Neuron (in vitro differentiated cells): ENCODE data around the gene PLEKHB1.

ENCODE experiments used
- H2AFZ ChIP-seq: one replicate; pipeline ENCODE4 v1.6.1; 2013; ENCODE audit warnings: low read depth, mild to moderate bottlenecking, inconsistent platforms, low read length, moderate library complexity
- H3K27me3 ChIP-seq: one replicate; pipeline ENCODE4 v1.6.1; 2013; ENCODE audit warnings: low read length; ENCODE audit not compliant: insufficient read depth
- H3K36me3 ChIP-seq: one replicate; pipeline ENCODE4 v1.6.1; 2013; ENCODE audit warnings: low read length; ENCODE audit not compliant: insufficient read depth
- H3K4me1 ChIP-seq: one replicate; pipeline ENCODE4 v1.6.1; 2013; ENCODE audit warnings: low read length; ENCODE audit not compliant: insufficient read depth
- H3K4me3 ChIP-seq: 2 replicates; pipeline ENCODE4 v1.5.1; 2013; ENCODE audit warnings: mild to moderate bottlenecking, low read length, moderate library complexity
- H3K9me3 ChIP-seq: one replicate; pipeline ENCODE4 v1.6.1; 2013; ENCODE audit warnings: low read length

PLEKHB1 gene

GRCh38 chr11:73645972-73646631 is at the start of gene PLEKHB1:
TSS of gene PLEKHB1 (plus strand) at chr11:73646581. CDS start at chr11:73646609, 28 bp downstream.
- Histone ChIP-seq H2AFZ (peak within 1 kb of the TSS; percentile 8), H3K36me3 (no peaks in the 10 kb centered on the region), H3K4me3 (no peak within 1 kb of the TSS), H3K9me3 (no peaks in the 10 kb centered on the region), H3K4me1 (peaks cover 42% of the 10 kb centered on the region), H3K27me3 (no peaks in the 10 kb centered on the region)

GRCh38 chr11:73597336-73597955 is 48.9 kb upstream of the PLEKHB1 start:
- H3K4me3 ChIP-seq = peak overlapping the region; percentile 55
- H2AFZ ChIP-seq = peak overlapping the region; percentile 19
- no peaks in the 10 kb centered on the region for H3K9me3 ChIP-seq
- peaks cover 14% of the 10 kb centered on the region for H3K4me1 ChIP-seq
- no peaks in the 10 kb centered on the region for H3K27me3 ChIP-seq
- no peaks in the 10 kb centered on the region for H3K36me3 ChIP-seq

- Histone ChIP-seq H2AFZ (peak within 1 kb of the TSS; percentile 46), H3K4me3 (peak within 1 kb of the TSS; percentile 55), H3K9me3 (no peaks in the 10 kb centered on the region), H3K36me3 (no peaks in the 10 kb centered on the region), H3K4me1 (peaks cover 14% of the 10 kb centered on the region), H3K27me3 (no peaks in the 10 kb centered on the region)
Observed at GRCh38 chr11:73597956-73598718, 48.2 kb upstream of the PLEKHB1 start, which contains the start of gene FAM168A. TSS of gene FAM168A (minus strand) at chr11:73598112. CDS start at chr11:73468474, 129,638 bp downstream.

DNA sequence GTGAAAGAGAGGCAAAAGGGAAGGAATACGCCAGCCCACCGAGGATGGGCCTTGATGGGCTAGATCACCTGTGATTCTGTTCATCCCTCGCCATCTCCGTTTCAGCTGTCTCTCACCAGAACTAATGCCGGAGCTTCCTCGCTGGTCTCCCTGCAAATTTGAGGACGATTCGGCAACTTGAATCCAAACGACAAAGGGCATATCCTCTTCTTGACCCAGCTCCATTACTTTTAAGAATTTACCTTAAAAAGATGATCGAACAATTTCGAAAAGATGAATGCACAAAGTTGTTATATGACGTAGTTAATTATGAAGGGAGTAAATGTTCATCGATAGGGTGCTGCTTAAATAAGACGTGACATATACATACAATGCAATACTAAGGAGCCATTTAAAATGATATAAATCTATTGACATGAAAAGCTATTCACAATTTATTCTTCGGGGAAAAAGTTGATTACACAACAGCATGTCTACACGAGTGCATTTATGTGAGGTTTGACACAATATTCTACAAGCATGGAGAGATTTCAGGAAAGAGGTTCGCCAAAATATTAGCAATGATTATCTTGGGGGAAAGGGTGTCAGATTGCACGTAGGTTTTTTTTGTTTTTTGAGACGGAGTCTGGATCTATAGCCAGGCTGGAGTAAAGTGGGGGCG is 47.5 kb upstream of the PLEKHB1 start:
- H3K4me1 ChIP-seq = peaks cover 14% of the 10 kb centered on the region
- no peaks in the 10 kb centered on the region for H3K9me3 ChIP-seq
- peak overlapping the region; percentile 46 for H2AFZ ChIP-seq
- no peaks in the 10 kb centered on the region for H3K27me3 ChIP-seq
- H3K4me3 ChIP-seq = peak overlapping the region; percentile 55
- no peaks in the 10 kb centered on the region for H3K36me3 ChIP-seq

DNA sequence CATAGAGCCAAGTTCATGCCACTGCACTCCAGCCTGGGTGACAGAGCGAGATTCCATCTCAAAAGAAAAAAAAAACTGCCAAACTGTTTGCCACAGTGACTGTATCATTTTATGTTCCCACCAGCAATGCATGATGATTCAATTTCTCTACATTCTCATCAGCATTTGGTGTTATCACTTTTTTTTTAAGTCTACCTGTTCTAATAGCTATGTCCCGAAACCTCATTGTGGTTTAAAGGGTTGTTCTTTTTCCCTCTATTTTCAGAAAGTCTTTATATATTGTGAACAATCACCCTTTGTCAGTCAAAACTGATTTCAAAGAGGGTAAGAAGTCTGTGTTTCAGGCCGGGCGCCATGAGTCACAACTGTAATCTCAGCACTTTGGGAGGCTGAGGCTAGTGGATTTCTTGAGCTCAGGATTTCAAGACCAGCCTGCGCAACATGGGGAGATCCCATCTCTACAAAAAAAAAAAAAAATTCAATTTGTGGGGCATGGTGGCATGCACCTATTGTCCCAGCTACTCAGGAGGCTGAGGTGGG is 33.7 kb upstream of the PLEKHB1 start:
- H3K9me3 ChIP-seq = no peaks in the 10 kb centered on the region
- no peaks in the 10 kb centered on the region for H3K36me3 ChIP-seq
- no peaks in the 10 kb centered on the region for H3K4me1 ChIP-seq
- H3K4me3 ChIP-seq = no peak overlapping the region
- no peaks in the 10 kb centered on the region for H3K27me3 ChIP-seq
- no peak overlapping the region for H2AFZ ChIP-seq

- H3K4me1 ChIP-seq = no peaks in the 10 kb centered on the region
- no peak overlapping the region for H3K4me3 ChIP-seq
- no peaks in the 10 kb centered on the region for H3K27me3 ChIP-seq
- no peaks in the 10 kb centered on the region for H3K9me3 ChIP-seq
- no peak overlapping the region for H2AFZ ChIP-seq
- H3K36me3 ChIP-seq = no peaks in the 10 kb centered on the region
Observed at GRCh38 chr11:73614591-73614990, 31.8 kb upstream of the PLEKHB1 start.

DNA sequence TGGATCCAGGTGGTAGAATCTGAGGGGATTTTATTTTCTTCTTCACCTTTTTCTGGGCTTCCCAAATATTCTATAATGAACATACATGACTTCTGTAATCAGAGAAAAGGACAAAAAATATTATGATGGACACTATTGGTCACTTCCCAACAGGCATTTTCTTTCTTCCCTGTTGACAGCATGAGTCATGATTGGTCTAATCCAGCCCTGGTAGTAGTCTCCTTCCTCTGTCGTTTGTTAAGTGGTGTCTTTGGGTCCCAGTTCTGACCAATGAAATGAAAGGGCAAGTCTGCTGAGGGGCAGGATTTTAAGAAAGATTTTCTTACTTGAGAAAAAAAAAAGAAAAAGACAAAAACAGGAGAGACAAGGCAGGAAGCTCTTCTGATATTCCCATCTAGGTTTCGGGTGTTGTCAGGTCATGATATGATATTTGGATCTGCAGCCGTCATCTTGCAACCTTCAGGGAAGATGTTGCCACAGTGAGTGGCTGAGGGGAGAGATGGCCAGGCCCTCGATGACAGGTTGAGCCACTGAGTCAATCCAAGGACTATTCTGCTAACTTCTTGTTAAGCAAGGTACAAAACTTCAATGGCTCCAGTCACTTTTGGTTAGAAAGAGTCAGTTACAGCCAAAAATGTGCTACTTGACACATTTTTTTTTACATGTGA is 23.3 kb upstream of the PLEKHB1 start:
- H3K4me3 ChIP-seq = no peak overlapping the region
- H3K36me3 ChIP-seq = no peaks in the 10 kb centered on the region
- peaks cover 2% of the 10 kb centered on the region for H3K27me3 ChIP-seq
- H3K9me3 ChIP-seq = no peaks in the 10 kb centered on the region
- no peaks in the 10 kb centered on the region for H3K4me1 ChIP-seq
- H2AFZ ChIP-seq = no peak overlapping the region

- no peak overlapping the region for H2AFZ ChIP-seq
- peaks cover 2% of the 10 kb centered on the region for H3K27me3 ChIP-seq
- no peaks in the 10 kb centered on the region for H3K9me3 ChIP-seq
- H3K4me1 ChIP-seq = no peaks in the 10 kb centered on the region
- H3K4me3 ChIP-seq = no peak overlapping the region
- H3K36me3 ChIP-seq = no peaks in the 10 kb centered on the region
Observed at GRCh38 chr11:73623686-73624085, 22.7 kb upstream of the PLEKHB1 start.

- Histone ChIP-seq H3K4me1 (no peaks in the 10 kb centered on the region), H3K27me3 (peaks cover 2% of the 10 kb centered on the region), H2AFZ (no peak overlapping the region), H3K36me3 (no peaks in the 10 kb centered on the region), H3K9me3 (no peaks in the 10 kb centered on the region), H3K4me3 (no peak overlapping the region)
Observed at GRCh38 chr11:73625696-73626318, 20.6 kb upstream of the PLEKHB1 start.

- Histone ChIP-seq H3K4me1 (no peaks in the 10 kb centered on the region), H3K4me3 (no peak overlapping the region), H3K9me3 (no peaks in the 10 kb centered on the region), H3K27me3 (no peaks in the 10 kb centered on the region), H3K36me3 (no peaks in the 10 kb centered on the region), H2AFZ (no peak overlapping the region)
Observed at GRCh38 chr11:73629907-73630306, 16.5 kb upstream of the PLEKHB1 start.

- H3K4me3 ChIP-seq = no peak overlapping the region
Observed at GRCh38 chr11:73632996-73633395, 13.4 kb upstream of the PLEKHB1 start.

GRCh38 chr11:73633999-73634398 is 12.4 kb upstream of the PLEKHB1 start:
- Histone ChIP-seq H3K9me3 (no peaks in the 10 kb centered on the region), H3K4me3 (no peak overlapping the region), H3K36me3 (no peaks in the 10 kb centered on the region), H3K4me1 (no peaks in the 10 kb centered on the region), H2AFZ (no peak overlapping the region), H3K27me3 (no peaks in the 10 kb centered on the region)

More at GRCh38 chr11:73632996-73633395, 13.4 kb upstream of the PLEKHB1 start:
- Histone ChIP-seq H3K27me3 (no peaks in the 10 kb centered on the region), H3K4me1 (no peaks in the 10 kb centered on the region), H3K9me3 (no peaks in the 10 kb centered on the region), H3K36me3 (no peaks in the 10 kb centered on the region), H2AFZ (no peak overlapping the region)
